HG03280 (cell line): ENCODE measurements around the gene SLC35G2.
"Not testable (repeated sequence)": the region's sequence is repeated elsewhere in the genome, so short reads cannot be mapped to it uniquely, and the experiment has no call there.

ENCODE experiments used
- ATAC-seq: cut with Tn5 transposase; IDR thresholded peaks from one replicate; pipeline ENCODE4 v1.9.1; 2021; ENCODE audit warnings: mild to moderate bottlenecking, moderate library complexity; ENCODE audit not compliant: unreplicated experiment

The SLC35G2 gene

GRCh38 chr3:136885357-136886213, 66.7 kb downstream of the SLC35G2 start:
- no peak for ATAC-seq

DNA sequence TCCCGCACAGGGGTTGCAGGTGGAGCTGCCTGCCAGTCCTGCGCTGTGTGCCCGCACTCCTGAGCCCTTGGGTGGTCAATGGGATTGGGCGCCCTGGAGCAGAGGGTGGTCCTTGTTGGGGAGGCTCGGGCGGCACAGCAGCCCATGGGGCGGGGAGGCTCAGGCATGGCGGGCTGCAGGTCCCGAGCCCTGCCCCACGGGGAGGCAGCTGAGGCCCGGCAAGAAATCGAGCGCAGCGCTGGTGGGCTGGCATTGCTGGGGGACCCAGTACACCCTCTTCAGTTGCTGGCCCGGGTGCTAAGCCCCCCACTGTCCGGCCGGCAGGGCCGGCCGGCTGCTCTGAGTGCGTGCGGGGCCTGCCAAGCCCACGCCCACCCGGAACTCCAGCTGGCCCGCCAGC, 71.0 kb downstream of the SLC35G2 start:
- no peak for ATAC-seq

GRCh38 chr3:136891934-136892855, 73.3 kb downstream of the SLC35G2 start:
- no peak for ATAC-seq

DNA sequence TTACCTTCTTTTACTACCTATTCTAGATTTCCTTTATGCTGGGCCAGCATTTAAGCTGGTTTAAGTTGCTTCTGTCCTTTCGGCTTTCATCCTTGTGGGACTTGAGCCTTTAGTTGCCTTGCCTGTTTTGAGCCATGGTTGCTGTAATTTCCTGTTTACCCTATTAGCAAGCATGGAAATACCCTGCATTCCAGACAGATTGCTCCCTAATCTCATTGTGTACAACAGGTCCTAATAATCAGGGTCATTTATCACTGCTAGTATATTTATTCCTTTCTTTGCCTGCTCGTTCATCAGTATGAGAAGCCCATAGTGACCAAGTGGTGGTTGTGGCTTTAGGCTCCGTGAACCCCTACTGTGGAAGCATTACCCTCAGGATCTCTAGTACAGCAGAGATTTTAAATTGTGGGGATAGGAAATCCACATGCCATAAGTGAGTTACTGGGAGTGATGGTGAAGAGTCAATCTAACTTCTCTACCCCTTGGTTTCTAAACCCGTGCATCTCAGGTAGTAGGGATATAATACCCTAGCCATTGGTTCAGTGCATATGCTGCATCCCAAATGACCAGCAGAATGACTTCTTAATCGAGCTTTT, 75.0 kb downstream of the SLC35G2 start:
- ATAC-seq: no peak

- not testable (repeated sequence) for ATAC-seq
Measured at GRCh38 chr3:136897171-136897570, 78.2 kb downstream of the SLC35G2 start.

GRCh38 chr3:136898549-136898948, 79.6 kb downstream of the SLC35G2 start:
- no peak for ATAC-seq

GRCh38 chr3:136898954-136899353, 80.0 kb downstream of the SLC35G2 start:
- ATAC-seq: no peak

DNA sequence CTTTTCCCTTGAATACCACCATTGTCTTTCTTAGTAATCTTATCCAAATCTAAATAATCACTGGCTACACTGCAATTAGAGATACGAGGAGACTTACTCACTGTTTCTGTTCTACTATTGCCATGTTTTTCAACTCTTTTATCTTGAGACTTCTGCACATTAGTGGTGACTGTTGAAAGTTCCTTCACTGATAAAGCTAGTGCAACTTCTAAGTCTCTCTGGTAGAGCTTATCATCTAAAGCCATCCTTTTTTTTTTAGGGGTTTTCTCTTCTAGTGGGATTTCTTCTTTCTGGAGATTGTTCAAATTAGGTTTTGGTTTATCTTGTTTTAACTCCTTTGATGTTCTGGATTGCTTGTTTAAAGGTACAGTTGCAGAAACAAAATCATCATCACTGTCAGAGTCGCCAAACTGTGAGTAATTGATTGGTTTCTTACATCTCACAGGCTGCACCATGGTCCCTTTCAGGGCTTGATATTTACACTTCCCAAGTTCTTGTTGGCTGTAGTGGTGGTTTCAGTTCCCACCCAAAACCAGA, 80.8 kb downstream of the SLC35G2 start:
- ATAC-seq: no peak

- not testable (repeated sequence) for ATAC-seq
Measured at GRCh38 chr3:136900694-136901093, 81.8 kb downstream of the SLC35G2 start.

GRCh38 chr3:136901391-136901790, 82.5 kb downstream of the SLC35G2 start:
- no peak for ATAC-seq

DNA sequence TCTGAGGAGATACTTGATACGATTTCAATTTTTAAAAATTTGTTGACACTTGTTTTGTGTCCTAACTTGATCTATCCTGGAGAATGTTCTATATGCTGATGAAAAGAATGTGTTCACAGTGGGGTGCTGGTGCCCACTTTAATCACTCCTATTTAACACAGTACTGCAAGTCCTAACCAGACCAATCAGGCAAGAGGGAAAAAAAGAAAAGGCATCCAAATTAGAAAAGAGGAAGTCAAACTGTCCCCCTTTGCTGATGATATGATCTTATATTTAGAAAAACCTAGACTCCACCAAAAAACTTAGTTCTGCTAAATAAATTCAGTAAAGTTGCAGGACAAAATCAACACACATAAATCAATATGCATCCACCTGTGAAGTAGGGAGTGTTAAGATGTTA, 83.6 kb downstream of the SLC35G2 start:
- ATAC-seq: not testable (repeated sequence)

- no peak for ATAC-seq
Measured at GRCh38 chr3:136903899-136904298, 85.0 kb downstream of the SLC35G2 start.

GRCh38 chr3:136904746-136905145, 85.8 kb downstream of the SLC35G2 start:
- no peak for ATAC-seq
